HFFc6 (cell line): ENCODE data around the gene ACOX1. TPM values are rescaled to one million over a fixed set of nuclear protein-coding genes. Genes with fewer than 3 reads are reported as not detected.

Experiments used
- DNase-seq: peaks from one replicate; pipeline ENCODE4 v3.0.0-alpha.2; 2018
- H3K27ac Mint-ChIP-seq: 2 replicates; pipeline ENCODE4 v1.8.0; 2020; ENCODE audit warnings: mild to moderate bottlenecking, mixed read lengths
- H3K27me3 Mint-ChIP-seq: 2 replicates; pipeline ENCODE4 v1.8.0; 2021; ENCODE audit warnings: mild to moderate bottlenecking, moderate library complexity, mixed read lengths; ENCODE audit not compliant: insufficient read depth
- H3K36me3 Mint-ChIP-seq: 2 replicates; pipeline ENCODE4 v1.8.0; 2021; ENCODE audit warnings: low read depth, mixed read lengths
- H3K4me1 Mint-ChIP-seq: 2 replicates; pipeline ENCODE4 v1.8.0; 2020; ENCODE audit warnings: low read depth, mixed read lengths
- H3K4me3 Mint-ChIP-seq: 2 replicates; pipeline ENCODE4 v1.8.0; 2020; ENCODE audit warnings: mild to moderate bottlenecking, moderate library complexity, mixed read lengths
- H3K9me3 Mint-ChIP-seq: 2 replicates; pipeline ENCODE4 v1.8.0; 2020; ENCODE audit warnings: mild to moderate bottlenecking, mixed read lengths
- CTCF ChIP-seq: fragments of 200-600 bp; sonication (generic); IDR thresholded peaks from 2 replicates; pipeline ENCODE4 v1.5.0; 2021; ENCODE audit warnings: antibody characterized with exemption, mild to moderate bottlenecking
- total RNA-seq, 6 experiments: library from RNA; stranded (reverse); fragmentation: NEBNext Ultra II Directional; extraction: Animal tissue kit (Norgen Biotek cat#: 25700); gene quantifications; 2 replicates in 1 of 6; 3 replicates in 5 of 6; pipeline ENCODE4 v1.2.3, GENCODE V29; 2021

ACOX1 gene
- total RNA-seq, 6 experiments from 2014 or later = 40.4 to 47.2 (median 44.5) TPM

- no peak overlapping the region for H3K27ac Mint-ChIP-seq
- H3K36me3 Mint-ChIP-seq = peaks cover 16% of the 10 kb centered on the region; the same call in 1 of the 2 replicates
- no peaks in the 10 kb centered on the region for H3K4me1 Mint-ChIP-seq
- DNase-seq = no peak
- H3K9me3 Mint-ChIP-seq = no peaks in the 10 kb centered on the region
- H3K4me3 Mint-ChIP-seq = no peak overlapping the region
- no peaks in the 10 kb centered on the region; the same call in none of the 2 replicates for H3K27me3 Mint-ChIP-seq
- TF ChIP-seq CTCF = no peak
Observed at GRCh38 chr17:75959839-75960511, 19.0 kb downstream of the ACOX1 start.

- no peak overlapping the region for H3K27ac Mint-ChIP-seq
Observed at GRCh38 chr17:75959051-75959838, 19.7 kb downstream of the ACOX1 start.

GRCh38 chr17:75950855-75951554, 28.0 kb downstream of the ACOX1 start:
- no peaks in the 10 kb centered on the region; the same call in 1 of the 2 replicates for H3K27me3 Mint-ChIP-seq
- H3K4me3 Mint-ChIP-seq = no peak overlapping the region
- no peaks in the 10 kb centered on the region for H3K9me3 Mint-ChIP-seq
- peaks cover 29% of the 10 kb centered on the region for H3K36me3 Mint-ChIP-seq
- no peak overlapping the region for H3K27ac Mint-ChIP-seq
- DNase-seq = no peak
- no peak for TF ChIP-seq CTCF
- H3K4me1 Mint-ChIP-seq = peaks cover 12% of the 10 kb centered on the region

More at GRCh38 chr17:75959051-75959838, 19.7 kb downstream of the ACOX1 start:
- no peaks in the 10 kb centered on the region for H3K4me1 Mint-ChIP-seq
- H3K9me3 Mint-ChIP-seq = no peaks in the 10 kb centered on the region
- no peaks in the 10 kb centered on the region; the same call in none of the 2 replicates for H3K27me3 Mint-ChIP-seq
- H3K36me3 Mint-ChIP-seq = peaks cover 16% of the 10 kb centered on the region; the same call in 1 of the 2 replicates
- no peak overlapping the region for H3K4me3 Mint-ChIP-seq
- no peak for TF ChIP-seq CTCF
- no peak for DNase-seq

GRCh38 chr17:75950421-75950820, 28.5 kb downstream of the ACOX1 start:
- no peak overlapping the region for H3K27ac Mint-ChIP-seq
- no peak overlapping the region for H3K4me3 Mint-ChIP-seq
- H3K9me3 Mint-ChIP-seq = no peaks in the 10 kb centered on the region
- TF ChIP-seq CTCF = no peak
- no peaks in the 10 kb centered on the region; the same call in 1 of the 2 replicates for H3K27me3 Mint-ChIP-seq
- H3K4me1 Mint-ChIP-seq = peaks cover 12% of the 10 kb centered on the region
- DNase-seq = no peak
- H3K36me3 Mint-ChIP-seq = peaks cover 25% of the 10 kb centered on the region

- TF ChIP-seq CTCF = no peak
- DNase-seq = no peak
- Mint-ChIP-seq H3K27ac (no peak overlapping the region), H3K9me3 (no peaks in the 10 kb centered on the region), H3K4me1 (peaks cover 15% of the 10 kb centered on the region), H3K4me3 (no peak overlapping the region), H3K27me3 (peaks cover 5% of the 10 kb centered on the region), H3K36me3 (peaks cover 9% of the 10 kb centered on the region)
Observed at GRCh38 chr17:75945211-75945610, 33.8 kb downstream of the ACOX1 start.
